ENCODE results near the gene TRPT1.

TRPT1 gene

DNA sequence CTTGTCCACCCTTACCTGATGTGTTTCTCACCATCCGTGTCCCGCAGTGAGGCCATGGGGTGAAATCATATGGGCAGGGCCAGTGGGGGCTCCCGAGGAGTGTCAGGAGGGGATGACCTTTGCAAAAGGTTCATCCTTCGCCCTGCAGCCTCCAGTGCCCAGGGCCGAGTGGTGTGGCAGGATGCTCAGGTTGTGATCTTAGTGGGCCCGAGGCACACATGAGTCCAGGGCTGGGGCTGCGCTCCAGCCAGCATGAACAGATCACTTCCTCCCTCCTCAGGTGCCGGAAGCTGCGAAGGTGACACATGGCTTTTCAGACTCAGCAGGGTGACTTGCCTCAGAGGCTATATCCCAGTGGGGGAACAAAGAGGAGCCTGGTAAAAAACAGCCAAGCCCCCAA is 12.1 kb upstream of the TRPT1 start:
- Histone ChIP-seq H4K20me1 (ENCODE audit: insufficient read depth, low read length) (no peaks in the 10 kb centered on the region), H3K9ac (ENCODE audit: low read length) (peak overlapping the region; percentile 93), H3K4me3 (ENCODE audit: low read depth, low read length, poor library complexity, severe bottlenecking) (peak overlapping the region; percentile 36), H3K27ac (ENCODE audit: low read depth, low read length, poor library complexity, severe bottlenecking) (peak overlapping the region; percentile 98), H3K4me2 (ENCODE audit: low read length) (peak overlapping the region; percentile 91), H2AFZ (ENCODE audit: low read length) (no peak overlapping the region), H3K36me3 (ENCODE audit: insufficient read depth, low read length) (peaks cover 18% of the 10 kb centered on the region; the same call in 1 of the 2 replicates), H3F3A (ENCODE audit: insufficient read depth, low read length) (peaks cover 18% of the 10 kb centered on the region; the same call in 1 of the 2 replicates), H3K27me3 (ENCODE audit: insufficient read depth, low read length) (no peaks in the 10 kb centered on the region), H3K9me2 (ENCODE audit: low read depth, low read length) (no peaks in the 10 kb centered on the region), H3K4me1 (ENCODE audit: insufficient read depth, low read length, severe bottlenecking) (peaks cover 71% of the 10 kb centered on the region), H3K9me3 (ENCODE audit: low read length) (no peaks in the 10 kb centered on the region), H3K79me2 (ENCODE audit: insufficient read depth, low read length) (no peaks in the 10 kb centered on the region)
- TF ChIP-seq EZH2 (IDR thresholded peaks at IDR 0.05; ENCODE audit: borderline replicate concordance, low read length) (no peak), CTCF (IDR thresholded peaks at IDR 0.05; ENCODE audit: low read length) (no peak)

GRCh38 chr11:64237484-64237951 is 11.5 kb upstream of the TRPT1 start:
- Histone ChIP-seq H3K27ac (ENCODE audit: low read depth, low read length, poor library complexity, severe bottlenecking) (peak overlapping the region; percentile 98), H3K4me1 (ENCODE audit: insufficient read depth, low read length, severe bottlenecking) (peaks cover 66% of the 10 kb centered on the region)

DNA sequence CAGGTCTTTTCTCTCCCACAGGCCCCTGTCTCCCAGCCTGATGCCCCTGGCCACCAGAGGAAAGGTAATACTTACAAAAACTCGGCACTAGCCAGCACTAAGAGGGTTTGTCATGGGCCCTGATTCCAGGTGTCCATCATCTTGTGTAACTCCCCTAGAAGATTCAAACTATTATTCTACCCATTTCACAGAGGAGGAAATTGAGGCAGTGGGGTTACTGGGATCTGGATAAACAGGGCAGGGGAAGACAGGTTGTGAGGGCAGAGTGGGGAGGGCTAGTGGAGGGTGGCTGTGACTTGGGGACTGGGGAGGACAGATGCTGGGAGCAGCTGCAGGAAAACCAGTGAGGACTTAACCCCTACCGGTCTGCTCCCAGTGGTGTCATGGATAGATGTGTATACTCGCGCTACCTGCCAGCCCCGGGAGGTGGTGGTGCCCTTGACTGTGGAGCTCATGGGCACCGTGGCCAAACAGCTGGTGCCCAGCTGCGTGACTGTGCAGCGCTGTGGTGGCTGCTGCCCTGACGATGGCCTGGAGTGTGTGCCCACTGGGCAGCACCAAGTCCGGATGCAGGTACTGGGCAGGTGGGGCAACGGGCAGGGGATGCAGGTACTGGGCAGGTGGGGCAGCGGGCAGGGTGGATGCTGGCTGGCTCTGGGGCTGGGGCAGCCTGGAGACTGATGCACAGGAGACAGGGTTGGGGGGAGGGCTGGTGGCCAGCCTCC is 9.6 kb upstream of the TRPT1 start:
- peaks cover 75% of the 10 kb centered on the region for H3K4me1 ChIP-seq (ENCODE audit: insufficient read depth, low read length, severe bottlenecking)
- no peaks in the 10 kb centered on the region for H4K20me1 ChIP-seq (ENCODE audit: insufficient read depth, low read length)
- H3K4me2 ChIP-seq (ENCODE audit: low read length) = peak overlapping the region; percentile 97
- no peak for TF ChIP-seq EZH2 (IDR thresholded peaks at IDR 0.05; ENCODE audit: borderline replicate concordance, low read length)
- TF ChIP-seq CTCF (IDR thresholded peaks at IDR 0.05; ENCODE audit: low read length) = no peak
- peaks cover 18% of the 10 kb centered on the region; the same call in 1 of the 2 replicates for H3F3A ChIP-seq (ENCODE audit: insufficient read depth, low read length)
- H3K9me2 ChIP-seq (ENCODE audit: low read depth, low read length) = no peaks in the 10 kb centered on the region
- no peaks in the 10 kb centered on the region for H3K79me2 ChIP-seq (ENCODE audit: insufficient read depth, low read length)
- peaks cover 15% of the 10 kb centered on the region; the same call in 1 of the 2 replicates for H3K36me3 ChIP-seq (ENCODE audit: insufficient read depth, low read length)
- H3K9me3 ChIP-seq (ENCODE audit: low read length) = no peaks in the 10 kb centered on the region
- H3K27ac ChIP-seq (ENCODE audit: low read depth, low read length, poor library complexity, severe bottlenecking) = peak overlapping the region; percentile 69
- H3K9ac ChIP-seq (ENCODE audit: low read length) = peak overlapping the region; percentile 79
- peak overlapping the region; percentile 77 for H3K4me3 ChIP-seq (ENCODE audit: low read depth, low read length, poor library complexity, severe bottlenecking)
- no peaks in the 10 kb centered on the region for H3K27me3 ChIP-seq (ENCODE audit: insufficient read depth, low read length)
- no peak overlapping the region for H2AFZ ChIP-seq (ENCODE audit: low read length)

More at GRCh38 chr11:64237484-64237951, 11.5 kb upstream of the TRPT1 start:
- H4K20me1 ChIP-seq (ENCODE audit: insufficient read depth, low read length) = no peaks in the 10 kb centered on the region
- peak overlapping the region; percentile 93 for H3K9ac ChIP-seq (ENCODE audit: low read length)
- H3K9me3 ChIP-seq (ENCODE audit: low read length) = no peaks in the 10 kb centered on the region
- no peaks in the 10 kb centered on the region for H3K9me2 ChIP-seq (ENCODE audit: low read depth, low read length)
- H3K79me2 ChIP-seq (ENCODE audit: insufficient read depth, low read length) = no peaks in the 10 kb centered on the region
- H2AFZ ChIP-seq (ENCODE audit: low read length) = no peak overlapping the region
- TF ChIP-seq CTCF (IDR thresholded peaks at IDR 0.05; ENCODE audit: low read length) = no peak
- TF ChIP-seq EZH2 (IDR thresholded peaks at IDR 0.05; ENCODE audit: borderline replicate concordance, low read length) = no peak
- peaks cover 18% of the 10 kb centered on the region; the same call in 1 of the 2 replicates for H3F3A ChIP-seq (ENCODE audit: insufficient read depth, low read length)
- H3K4me2 ChIP-seq (ENCODE audit: low read length) = peak overlapping the region; percentile 91
- H3K4me3 ChIP-seq (ENCODE audit: low read depth, low read length, poor library complexity, severe bottlenecking) = peak overlapping the region; percentile 36
- H3K27me3 ChIP-seq (ENCODE audit: insufficient read depth, low read length) = no peaks in the 10 kb centered on the region
- peaks cover 15% of the 10 kb centered on the region; the same call in 1 of the 2 replicates for H3K36me3 ChIP-seq (ENCODE audit: insufficient read depth, low read length)
